Fibroblast of pulmonary artery (primary cell): ENCODE data around the gene MAML2.
A peak's percentile ranks its signal among the peaks of the same experiment; 100 is the strongest.

Experiments
- DNase-seq: peaks from one replicate; pipeline ENCODE4 v3.0.0-alpha.2; 2010; ENCODE audit warnings: low read depth
- H3K4me3 ChIP-seq: replicated peaks from 2 replicates; pipeline ENCODE4 v1.5.1; 2011; ENCODE audit warnings: low read depth, mild to moderate bottlenecking, control low read depth, low read length, moderate library complexity
- CTCF ChIP-seq: IDR thresholded peaks from 2 replicates; pipeline ENCODE4 v1.5.1; 2011; ENCODE audit warnings: mild to moderate bottlenecking, control low read depth, low read length, inconsistent platforms; ENCODE audit errors: missing control alignments

MAML2 gene

GRCh38 chr11:96279018-96279895 lies 63.7 kb downstream of the MAML2 start:
- DNase-seq = peak; percentile 41
- TF ChIP-seq CTCF = no peak
- no peak overlapping the region for H3K4me3 ChIP-seq

GRCh38 chr11:96278039-96278897 lies 64.7 kb downstream of the MAML2 start:
- DNase-seq = no peak
- no peak overlapping the region for H3K4me3 ChIP-seq
- no peak for TF ChIP-seq CTCF

- DNase-seq = no peak
- TF ChIP-seq CTCF = no peak
- H3K4me3 ChIP-seq = no peak overlapping the region
These were observed 65.3 kb downstream of the MAML2 start for GRCh38 chr11:96277696-96278038.

- no peak for TF ChIP-seq CTCF
- H3K4me3 ChIP-seq = no peak overlapping the region
- DNase-seq = no peak
These were observed 66.2 kb downstream of the MAML2 start for GRCh38 chr11:96276836-96277235.

GRCh38 chr11:96275801-96276594 lies 67.0 kb downstream of the MAML2 start:
- peak; percentile 48 for DNase-seq
- no peak overlapping the region for H3K4me3 ChIP-seq
- no peak for TF ChIP-seq CTCF

GRCh38 chr11:96273507-96273906 lies 69.5 kb downstream of the MAML2 start:
- no peak for DNase-seq
- H3K4me3 ChIP-seq = no peak overlapping the region
- no peak for TF ChIP-seq CTCF
